K562 (cell line): ENCODE measurements around the gene FBXO9. TPM values are rescaled to one million over a fixed set of nuclear protein-coding genes. Genes with fewer than 3 reads are reported as not detected.

Source experiments
- BCOR ChIP-seq: fragments of 450-650 bp; IDR thresholded peaks from 2 replicates; pipeline ENCODE4 v1.6.1; 2016
- CEBPB ChIP-seq: fragments of 450-650 bp; IDR thresholded peaks from 2 replicates; pipeline ENCODE4 v1.6.1; 2016; ENCODE audit warnings: missing genetic modification characterization, missing compliant biosample characterization
- CXXC5 ChIP-seq: fragments of 250-450 bp; sonication (Bioruptor Pico); IDR thresholded peaks from 2 replicates; pipeline ENCODE4 v1.8.0; 2022; ENCODE audit warnings: inconsistent platforms, mild to moderate bottlenecking, moderate library complexity
- DACH1 ChIP-seq: fragments of 450-650 bp; IDR thresholded peaks from 2 replicates; pipeline ENCODE4 v1.6.1; 2018; ENCODE audit not compliant: partially characterized antibody
- EGR1 ChIP-seq: fragments of 450-650 bp; conservative IDR thresholded peaks from 2 replicates; pipeline ENCODE4 v1.6.1; 2017; ENCODE audit warnings: mild to moderate bottlenecking
- EHMT2 ChIP-seq: fragments of 450-650 bp; IDR thresholded peaks from 2 replicates; pipeline ENCODE4 v1.6.1; 2018; ENCODE audit warnings: antibody characterized with exemption
- HDAC8 ChIP-seq: fragments of 450-650 bp; IDR thresholded peaks from 2 replicates; pipeline ENCODE4 v1.6.1; 2016; ENCODE audit warnings: mild to moderate bottlenecking, missing genetic modification characterization, moderate library complexity, missing compliant biosample characterization
- JUND ChIP-seq, 2 experiments: IDR thresholded peaks; 2 replicates in 1 of 2; 3 replicates in 1 of 2; pipeline ENCODE4 v1.6.1; 2011; ENCODE audit warnings: borderline replicate concordance in 2 of 2, low read depth in 2 of 2, low read length in 2 of 2, improper control_type of control experiment in 1 of 2, missing biosample characterization in 1 of 2, missing genetic modification characterization in 1 of 2, missing genetic modification reagents in 1 of 2
- NCOA4 ChIP-seq: fragments of 450-650 bp; IDR thresholded peaks from 2 replicates; pipeline ENCODE4 v1.6.1; 2018; ENCODE audit warnings: mild to moderate bottlenecking; ENCODE audit not compliant: partially characterized antibody
- POLR2H ChIP-seq: IDR thresholded peaks from 2 replicates; pipeline ENCODE4 v1.6.1; 2016; ENCODE audit warnings: missing genetic modification characterization, low read depth, mild to moderate bottlenecking, control low read depth, missing compliant biosample characterization, moderate library complexity
- TAF7 ChIP-seq: fragments of 450-650 bp; IDR thresholded peaks from 2 replicates; pipeline ENCODE4 v1.6.1; 2016; ENCODE audit warnings: missing genetic modification characterization, missing compliant biosample characterization
- TEAD1 ChIP-seq, 2 experiments: fragments of 450-650 bp in 1 of 2; sonication (generic) in 1 of 2; formaldehyde crosslinking; IDR thresholded peaks; 2 replicates each; pipeline versions ENCODE4 v1.4.0 to v1.8.0; 2020 to 2022; ENCODE audit warnings: mild to moderate bottlenecking in 2 of 2, missing genetic modification reagents in 1 of 2
- TGIF2 ChIP-seq: sonication (generic); formaldehyde crosslinking; IDR thresholded peaks from 2 replicates; pipeline ENCODE4 v1.8.1; 2022; ENCODE audit warnings: mild to moderate bottlenecking, missing genetic modification reagents, moderate library complexity
- YBX1 ChIP-seq: fragments of 450-650 bp; IDR thresholded peaks from 2 replicates; pipeline ENCODE4 v1.7.1; 2016; ENCODE audit warnings: mild to moderate bottlenecking
- polyA plus RNA-seq, 8 experiments: library from polyadenylated mRNA; depleted of rRNA in 4 of 8; stranded (reverse) in 5 of 8; unstranded in 3 of 8; fragments of >200 nt; fragmentation: Nextera tagmentation in 2 of 8; fragmentation: Illumina TruSeq in 1 of 8; extraction: Ambion mirVana in 2 of 8; extraction: Trizol in 1 of 8; gene quantifications; 2 replicates each; pipeline versions ENCODE4 v1.2.1 to v1.2.3, GENCODE V29; 2011 to 2014; ENCODE audit warnings: inconsistent platforms in 1 of 8, missing spikeins in 1 of 8
- total RNA-seq, 7 experiments: library from RNA; depleted of rRNA in 6 of 7; stranded (reverse); fragments of >200 nt in 6 of 7; fragmentation: Illumina TruSeq in 2 of 7; extraction: Trizol in 2 of 7; gene quantifications; 2 replicates each; pipeline versions ENCODE4 v1.2.1 to v1.2.3, GENCODE V29; 2011 to 2021; ENCODE audit warnings: low replicate concordance in 1 of 7
- TF ChIP-seq, protein P1 (sequence below): sonication (generic); formaldehyde crosslinking; IDR thresholded peaks from 2 replicates; pipeline ENCODE4 v1.8.0; 2022; ENCODE audit warnings: missing genetic modification reagents, mild to moderate bottlenecking, moderate library complexity, borderline replicate concordance
- TF ChIP-seq, protein P2 (sequence below): fragments of 250-450 bp; sonication (Bioruptor Pico); IDR thresholded peaks from 2 replicates; pipeline ENCODE4 v1.4.0; 2020; ENCODE audit warnings: mild to moderate bottlenecking, moderate library complexity
- TF ChIP-seq, protein P3 (sequence below): fragments of 250-450 bp; sonication (Bioruptor Pico); IDR thresholded peaks from 2 replicates; pipeline ENCODE4 v1.8.0; 2021; ENCODE audit warnings: mild to moderate bottlenecking, moderate library complexity
- TF ChIP-seq, protein P4 (sequence below): fragments of 450-650 bp; conservative IDR thresholded peaks from 2 replicates; pipeline ENCODE4 v1.6.1; 2016; ENCODE audit warnings: missing genetic modification characterization, low read depth, mild to moderate bottlenecking, control low read depth, missing compliant biosample characterization
- TF ChIP-seq, protein P5 (sequence below), 2 experiments: fragments of 450-650 bp; conservative IDR thresholded peaks; 2 replicates each; pipeline ENCODE4 v1.6.1; 2017; ENCODE audit warnings: mild to moderate bottlenecking in 2 of 2, moderate library complexity in 2 of 2

FBXO9 gene
- total and polyA plus RNA-seq, 9 of the 15 experiments (the other 6 are each of a cell fraction or from before 2014, with no cell fraction given) = 10.1 to 85.3 (median 51.4) TPM

DNA sequence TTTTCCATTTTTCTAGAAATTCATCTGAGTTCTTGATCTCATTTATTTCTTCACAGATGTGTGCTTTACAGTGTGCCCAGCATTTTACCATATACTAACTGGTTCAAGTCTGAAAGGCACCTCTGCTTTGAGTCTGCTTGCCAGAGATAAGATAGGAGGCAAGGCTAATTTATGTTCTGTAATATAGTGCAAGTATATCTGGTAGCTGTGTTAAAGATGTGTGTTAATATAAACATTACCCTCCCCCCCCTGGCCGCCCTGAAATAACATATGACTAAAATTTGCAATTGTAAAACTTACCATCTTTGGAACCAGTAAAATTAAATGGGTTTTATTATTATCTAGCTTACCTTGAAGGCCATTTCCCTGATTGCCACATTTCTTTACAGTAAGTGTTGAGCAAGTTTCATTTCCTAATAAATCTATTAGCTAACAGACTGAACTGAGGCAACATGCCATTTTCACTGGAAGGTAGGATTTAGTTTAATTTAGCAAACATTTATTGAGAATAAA, 2.7 kb downstream of the FBXO9 start (continued):
- TF ChIP-seq, protein P1, sequence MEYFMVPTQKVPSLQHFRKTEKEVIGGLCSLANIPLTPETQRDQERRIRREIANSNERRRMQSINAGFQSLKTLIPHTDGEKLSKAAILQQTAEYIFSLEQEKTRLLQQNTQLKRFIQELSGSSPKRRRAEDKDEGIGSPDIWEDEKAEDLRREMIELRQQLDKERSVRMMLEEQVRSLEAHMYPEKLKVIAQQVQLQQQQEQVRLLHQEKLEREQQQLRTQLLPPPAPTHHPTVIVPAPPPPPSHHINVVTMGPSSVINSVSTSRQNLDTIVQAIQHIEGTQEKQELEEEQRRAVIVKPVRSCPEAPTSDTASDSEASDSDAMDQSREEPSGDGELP = no peak
- TF ChIP-seq HDAC8 (no peak), TEAD1 (CRISPR knock-in tag; IDR thresholded peaks at IDR 0.05) (no peak), EGR1 (no peak), YBX1 (no peak), CEBPB (tag) (peak; percentile 87), POLR2H (tag) (peak; percentile 46), DACH1 (peak; percentile 80), JUND (IDR thresholded peaks at IDR 0.05; ENCODE audit: borderline replicate concordance, low read depth, low read length) (peak; percentile 39; the same call in 1 of the 2 replicates), JUND (tag; IDR thresholded peaks at IDR 0.05; ENCODE audit: borderline replicate concordance, low read depth, low read length) (no peak; the same call in 2 of the 3 replicates), TGIF2 (CRISPR knock-in tag) (no peak), BCOR (no peak), EHMT2 (no peak), TAF7 (tag) (no peak), CXXC5 (CRISPR knock-in tag) (0 out of 2 replicates have a peak, but pooled peaks have one; percentile 11), NCOA4 (no peak)
- TF ChIP-seq, protein P2, sequence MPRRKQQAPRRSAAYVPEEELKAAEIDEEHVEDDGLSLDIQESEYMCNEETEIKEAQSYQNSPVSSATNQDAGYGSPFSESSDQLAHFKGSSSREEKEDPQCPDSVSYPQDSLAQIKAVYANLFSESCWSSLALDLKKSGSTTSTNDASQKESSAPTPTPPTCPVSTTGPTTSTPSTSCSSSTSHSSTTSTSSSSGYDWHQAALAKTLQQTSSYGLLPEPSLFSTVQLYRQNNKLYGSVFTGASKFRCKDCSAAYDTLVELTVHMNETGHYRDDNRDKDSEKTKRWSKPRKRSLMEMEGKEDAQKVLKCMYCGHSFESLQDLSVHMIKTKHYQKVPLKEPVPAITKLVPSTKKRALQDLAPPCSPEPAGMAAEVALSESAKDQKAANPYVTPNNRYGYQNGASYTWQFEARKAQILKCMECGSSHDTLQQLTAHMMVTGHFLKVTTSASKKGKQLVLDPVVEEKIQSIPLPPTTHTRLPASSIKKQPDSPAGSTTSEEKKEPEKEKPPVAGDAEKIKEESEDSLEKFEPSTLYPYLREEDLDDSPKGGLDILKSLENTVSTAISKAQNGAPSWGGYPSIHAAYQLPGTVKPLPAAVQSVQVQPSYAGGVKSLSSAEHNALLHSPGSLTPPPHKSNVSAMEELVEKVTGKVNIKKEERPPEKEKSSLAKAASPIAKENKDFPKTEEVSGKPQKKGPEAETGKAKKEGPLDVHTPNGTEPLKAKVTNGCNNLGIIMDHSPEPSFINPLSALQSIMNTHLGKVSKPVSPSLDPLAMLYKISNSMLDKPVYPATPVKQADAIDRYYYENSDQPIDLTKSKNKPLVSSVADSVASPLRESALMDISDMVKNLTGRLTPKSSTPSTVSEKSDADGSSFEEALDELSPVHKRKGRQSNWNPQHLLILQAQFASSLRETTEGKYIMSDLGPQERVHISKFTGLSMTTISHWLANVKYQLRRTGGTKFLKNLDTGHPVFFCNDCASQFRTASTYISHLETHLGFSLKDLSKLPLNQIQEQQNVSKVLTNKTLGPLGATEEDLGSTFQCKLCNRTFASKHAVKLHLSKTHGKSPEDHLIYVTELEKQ (CRISPR knock-in tag) = no peak
- TF ChIP-seq, protein P3, sequence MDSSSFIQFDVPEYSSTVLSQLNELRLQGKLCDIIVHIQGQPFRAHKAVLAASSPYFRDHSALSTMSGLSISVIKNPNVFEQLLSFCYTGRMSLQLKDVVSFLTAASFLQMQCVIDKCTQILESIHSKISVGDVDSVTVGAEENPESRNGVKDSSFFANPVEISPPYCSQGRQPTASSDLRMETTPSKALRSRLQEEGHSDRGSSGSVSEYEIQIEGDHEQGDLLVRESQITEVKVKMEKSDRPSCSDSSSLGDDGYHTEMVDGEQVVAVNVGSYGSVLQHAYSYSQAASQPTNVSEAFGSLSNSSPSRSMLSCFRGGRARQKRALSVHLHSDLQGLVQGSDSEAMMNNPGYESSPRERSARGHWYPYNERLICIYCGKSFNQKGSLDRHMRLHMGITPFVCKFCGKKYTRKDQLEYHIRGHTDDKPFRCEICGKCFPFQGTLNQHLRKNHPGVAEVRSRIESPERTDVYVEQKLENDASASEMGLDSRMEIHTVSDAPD (CRISPR knock-in tag) = no peak
- TF ChIP-seq, protein P4, sequence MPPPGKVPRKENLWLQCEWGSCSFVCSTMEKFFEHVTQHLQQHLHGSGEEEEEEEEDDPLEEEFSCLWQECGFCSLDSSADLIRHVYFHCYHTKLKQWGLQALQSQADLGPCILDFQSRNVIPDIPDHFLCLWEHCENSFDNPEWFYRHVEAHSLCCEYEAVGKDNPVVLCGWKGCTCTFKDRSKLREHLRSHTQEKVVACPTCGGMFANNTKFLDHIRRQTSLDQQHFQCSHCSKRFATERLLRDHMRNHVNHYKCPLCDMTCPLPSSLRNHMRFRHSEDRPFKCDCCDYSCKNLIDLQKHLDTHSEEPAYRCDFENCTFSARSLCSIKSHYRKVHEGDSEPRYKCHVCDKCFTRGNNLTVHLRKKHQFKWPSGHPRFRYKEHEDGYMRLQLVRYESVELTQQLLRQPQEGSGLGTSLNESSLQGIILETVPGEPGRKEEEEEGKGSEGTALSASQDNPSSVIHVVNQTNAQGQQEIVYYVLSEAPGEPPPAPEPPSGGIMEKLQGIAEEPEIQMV (tag) = no peak
- TF ChIP-seq, protein P5, sequence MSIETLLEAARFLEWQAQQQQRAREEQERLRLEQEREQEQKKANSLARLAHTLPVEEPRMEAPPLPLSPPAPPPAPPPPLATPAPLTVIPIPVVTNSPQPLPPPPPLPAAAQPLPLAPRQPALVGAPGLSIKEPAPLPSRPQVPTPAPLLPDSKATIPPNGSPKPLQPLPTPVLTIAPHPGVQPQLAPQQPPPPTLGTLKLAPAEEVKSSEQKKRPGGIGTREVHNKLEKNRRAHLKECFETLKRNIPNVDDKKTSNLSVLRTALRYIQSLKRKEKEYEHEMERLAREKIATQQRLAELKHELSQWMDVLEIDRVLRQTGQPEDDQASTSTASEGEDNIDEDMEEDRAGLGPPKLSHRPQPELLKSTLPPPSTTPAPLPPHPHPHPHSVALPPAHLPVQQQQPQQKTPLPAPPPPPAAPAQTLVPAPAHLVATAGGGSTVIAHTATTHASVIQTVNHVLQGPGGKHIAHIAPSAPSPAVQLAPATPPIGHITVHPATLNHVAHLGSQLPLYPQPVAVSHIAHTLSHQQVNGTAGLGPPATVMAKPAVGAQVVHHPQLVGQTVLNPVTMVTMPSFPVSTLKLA (conservative IDR thresholded peaks at IDR 0.05) = peak in 1 of 2 experiments; percentile 35; a peak in 2 of 4 replicates
